OCI-LY3 (cell line): ENCODE results near the gene MLH1.

Experiments used
- CTCF ChIP-seq: fragments of 200-600, 300-600 bp; sonication (generic); IDR thresholded peaks from 2 replicates; pipeline ENCODE4 v1.5.1; 2014; ENCODE audit warnings: antibody characterized with exemption, low read length, low read depth
- EZH2phosphoT487 ChIP-seq: fragments of 200-600 bp; shearing (Covaris generic); IDR thresholded peaks from 2 replicates; pipeline ENCODE4 v1.6.1; 2018; ENCODE audit warnings: antibody characterized with exemption, mixed run types, low read depth

GRCh38 chr3:36957063-36957462, 36.3 kb upstream of the MLH1 start:
- TF ChIP-seq CTCF (peak; percentile 77), EZH2phosphoT487 (no peak)
